Activated CD4-positive, alpha-beta memory T cell treated with anti-CD3 and anti-CD28 coated beads for 36 hours (primary cell): ENCODE measurements around the gene NRXN2. TPM values are rescaled to one million over a fixed set of nuclear protein-coding genes. Genes with fewer than 3 reads are reported as not detected.

Experiments
- CTCF ChIA-PET: fragments of 350-600 bp; sonication (Branson Sonifier 250); formaldehyde crosslinking; loops from one replicate; lab custom pipeline; 2021; ENCODE audit warnings: antibody characterized with exemption, inconsistent platforms; lab: Charles Lee
- POLR2A ChIA-PET: fragments of 350-600 bp; sonication (Branson Sonifier 250); formaldehyde crosslinking; loops from one replicate; lab custom pipeline; 2021; ENCODE audit warnings: antibody characterized with exemption; lab: Charles Lee
- DNase-seq: peaks from one replicate; pipeline ENCODE4 v3.0.0-alpha.2; 2020
- H3K27ac Mint-ChIP-seq: one replicate; pipeline ENCODE4 v1.8.0; 2021; ENCODE audit warnings: mixed read lengths
- H3K27me3 Mint-ChIP-seq: one replicate; pipeline ENCODE4 v1.8.0; 2021; ENCODE audit warnings: mixed read lengths
- H3K36me3 Mint-ChIP-seq: one replicate; pipeline ENCODE4 v1.8.0; 2021; ENCODE audit warnings: mixed read lengths
- H3K4me1 Mint-ChIP-seq: one replicate; pipeline ENCODE4 v1.8.0; 2021; ENCODE audit warnings: low read depth, mixed read lengths
- H3K4me3 Mint-ChIP-seq: one replicate; pipeline ENCODE4 v1.8.0; 2021; ENCODE audit warnings: mild to moderate bottlenecking, mixed read lengths
- H3K9me3 Mint-ChIP-seq: one replicate; pipeline ENCODE4 v1.8.0; 2021; ENCODE audit warnings: mixed read lengths
- intact Hi-C: fragments of 100-400 bp; cut with micrococcal nuclease; formaldehyde crosslinking; loops from one replicate; pipeline ENCODE4 v1.15.1; 2023
- total RNA-seq, 2 experiments: library from RNA; stranded (reverse); gene quantifications; one replicate each; pipeline ENCODE4 v1.2.3, GENCODE V29; 2021

Gene NRXN2
- total RNA-seq, 2 experiments from 2014 or later, result 0.31 to 0.41 TPM

GRCh38 chr11:64571410-64572091, 151.4 kb downstream of the NRXN2 start:
- H3K4me1 Mint-ChIP-seq, result peaks cover 2% of the 10 kb centered on the region
- intact Hi-C loops, result no loop called here
- H3K9me3 Mint-ChIP-seq, result no peaks in the 10 kb centered on the region
- CTCF ChIA-PET, result no interaction called here
- no peak overlapping the region for H3K27ac Mint-ChIP-seq
- no peaks in the 10 kb centered on the region for H3K36me3 Mint-ChIP-seq
- DNase-seq, result no peak
- H3K27me3 Mint-ChIP-seq, result peaks cover 5% of the 10 kb centered on the region
- POLR2A ChIA-PET, result no interaction called here
- H3K4me3 Mint-ChIP-seq, result no peak overlapping the region

GRCh38 chr11:64571050-64571409, 152.0 kb downstream of the NRXN2 start:
- POLR2A ChIA-PET, result no interaction called here
- no peak overlapping the region for H3K4me3 Mint-ChIP-seq
- CTCF ChIA-PET, result no interaction called here
- no peak for DNase-seq
- H3K27ac Mint-ChIP-seq, result no peak overlapping the region
- intact Hi-C loops, result no loop called here
- H3K36me3 Mint-ChIP-seq, result no peaks in the 10 kb centered on the region
- H3K4me1 Mint-ChIP-seq, result peaks cover 6% of the 10 kb centered on the region
- no peaks in the 10 kb centered on the region for H3K9me3 Mint-ChIP-seq
- peaks cover 5% of the 10 kb centered on the region for H3K27me3 Mint-ChIP-seq

- Mint-ChIP-seq H3K4me3 (no peak overlapping the region), H3K27me3 (peaks cover 5% of the 10 kb centered on the region), H3K9me3 (no peaks in the 10 kb centered on the region), H3K36me3 (no peaks in the 10 kb centered on the region), H3K4me1 (peaks cover 11% of the 10 kb centered on the region), H3K27ac (no peak overlapping the region)
- ChIA-PET POLR2A (no interaction called here), CTCF (no interaction called here)
- intact Hi-C loops, result no loop called here
- DNase-seq, result no peak
Observed at GRCh38 chr11:64570341-64570740, 152.7 kb downstream of the NRXN2 start.

- Mint-ChIP-seq H3K9me3 (no peaks in the 10 kb centered on the region), H3K4me1 (peaks cover 11% of the 10 kb centered on the region), H3K4me3 (no peak overlapping the region), H3K36me3 (no peaks in the 10 kb centered on the region), H3K27me3 (peaks cover 5% of the 10 kb centered on the region), H3K27ac (no peak overlapping the region)
- intact Hi-C loops, result no loop called here
- ChIA-PET POLR2A (no interaction called here), CTCF (no interaction called here)
- no peak for DNase-seq
Observed at GRCh38 chr11:64569300-64569970, 153.6 kb downstream of the NRXN2 start.

- no peaks in the 10 kb centered on the region for H3K36me3 Mint-ChIP-seq
- intact Hi-C loops, result no loop called here
- H3K27me3 Mint-ChIP-seq, result peaks cover 5% of the 10 kb centered on the region
- H3K4me3 Mint-ChIP-seq, result no peak overlapping the region
- peaks cover 11% of the 10 kb centered on the region for H3K4me1 Mint-ChIP-seq
- ChIA-PET POLR2A (no interaction called here), CTCF (interaction anchor here (1.3 kb wide), 1 partner anchor 120 kb away, joined by 5 read pairs; no protein-coding TSS in a partner anchor)
- H3K9me3 Mint-ChIP-seq, result no peaks in the 10 kb centered on the region
- no peak for DNase-seq
- no peak overlapping the region for H3K27ac Mint-ChIP-seq
Observed at GRCh38 chr11:64568584-64569140, 154.3 kb downstream of the NRXN2 start.

- POLR2A ChIA-PET, result no interaction called here
- Mint-ChIP-seq H3K4me3 (no peak overlapping the region), H3K9me3 (no peaks in the 10 kb centered on the region), H3K36me3 (no peaks in the 10 kb centered on the region), H3K27me3 (peaks cover 5% of the 10 kb centered on the region), H3K4me1 (peaks cover 11% of the 10 kb centered on the region), H3K27ac (no peak overlapping the region)
- DNase-seq, result no peak
- CTCF ChIA-PET, result interaction anchor here (1.3 kb wide), 1 partner anchor 119 kb away, joined by 5 read pairs; no protein-coding TSS in a partner anchor
- intact Hi-C loops, result no loop called here
Observed at GRCh38 chr11:64568041-64568571, 154.9 kb downstream of the NRXN2 start.

GRCh38 chr11:64566915-64567891, 155.8 kb downstream of the NRXN2 start:
- POLR2A ChIA-PET, result no interaction called here
- intact Hi-C loops, result no loop called here
- Mint-ChIP-seq H3K36me3 (no peaks in the 10 kb centered on the region), H3K4me1 (peaks cover 11% of the 10 kb centered on the region), H3K27me3 (no peaks in the 10 kb centered on the region), H3K4me3 (peak overlapping the region; percentile 26), H3K9me3 (no peaks in the 10 kb centered on the region), H3K27ac (no peak overlapping the region)
- CTCF ChIA-PET, result no interaction called here
- no peak for DNase-seq

- DNase-seq, result peak; percentile 68
- peak overlapping the region; percentile 26 for H3K4me3 Mint-ChIP-seq
- ChIA-PET CTCF (no interaction called here), POLR2A (no interaction called here)
- H3K27me3 Mint-ChIP-seq, result no peaks in the 10 kb centered on the region
- intact Hi-C loops, result no loop called here
- peaks cover 11% of the 10 kb centered on the region for H3K4me1 Mint-ChIP-seq
- no peaks in the 10 kb centered on the region for H3K9me3 Mint-ChIP-seq
- no peaks in the 10 kb centered on the region for H3K36me3 Mint-ChIP-seq
- no peak overlapping the region for H3K27ac Mint-ChIP-seq
Observed at GRCh38 chr11:64566042-64566914, 156.7 kb downstream of the NRXN2 start.

- no peak overlapping the region for H3K4me3 Mint-ChIP-seq
- ChIA-PET POLR2A (no interaction called here), CTCF (interaction anchor here (1.6 kb wide), 1 partner anchor 17 kb away, joined by 5 read pairs; no protein-coding TSS in a partner anchor)
- H3K9me3 Mint-ChIP-seq, result no peaks in the 10 kb centered on the region
- H3K27ac Mint-ChIP-seq, result no peak overlapping the region
- DNase-seq, result no peak
- H3K27me3 Mint-ChIP-seq, result peaks cover 4% of the 10 kb centered on the region
- no peaks in the 10 kb centered on the region for H3K36me3 Mint-ChIP-seq
- H3K4me1 Mint-ChIP-seq, result peaks cover 11% of the 10 kb centered on the region
- intact Hi-C loops, result no loop called here
Observed at GRCh38 chr11:64564947-64565889, 157.8 kb downstream of the NRXN2 start.

GRCh38 chr11:64564419-64564818, 158.6 kb downstream of the NRXN2 start:
- CTCF ChIA-PET, result interaction anchor here (1.6 kb wide), 1 partner anchor 16 kb away, joined by 5 read pairs; no protein-coding TSS in a partner anchor
- Mint-ChIP-seq H3K4me3 (no peak overlapping the region), H3K9me3 (no peaks in the 10 kb centered on the region), H3K36me3 (no peaks in the 10 kb centered on the region), H3K4me1 (peaks cover 11% of the 10 kb centered on the region), H3K27ac (no peak overlapping the region), H3K27me3 (peaks cover 4% of the 10 kb centered on the region)
- DNase-seq, result no peak
- POLR2A ChIA-PET, result no interaction called here
- intact Hi-C loops, result no loop called here
